NB4 (cell line): ENCODE measurements around the gene STK32C.
"Not testable (repeated sequence)": the region's sequence is repeated elsewhere in the genome, so short reads cannot be mapped to it uniquely, and the experiment has no call there.

Experiments
- CTCF ChIP-seq: IDR thresholded peaks from one replicate; pipeline ENCODE4 v1.5.1; 2012; ENCODE audit warnings: low read depth, low read length
- MAX ChIP-seq: IDR thresholded peaks from 2 replicates; pipeline ENCODE4 v1.6.1; 2011; ENCODE audit warnings: low read depth, low read length

GRCh38 chr10:132314881-132315280, 7.1 kb upstream of the STK32C start:
- not testable (repeated sequence) for TF ChIP-seq CTCF, MAX
